Stimulated activated CD4-positive, alpha-beta T cell treated with anti-CD3 and anti-CD28 coated beads, Interleukin-12 subunit alpha, Interleukin-12 subunit beta, amount 100 ng/mL, for 4 hours (primary cell): ENCODE results near the gene XRCC5.
"Not testable (repeated sequence)": the region's sequence is repeated elsewhere in the genome, so short reads cannot be mapped to it uniquely, and the experiment has no call there.

Experiments
- DNase-seq: peaks from one replicate; pipeline ENCODE4 v3.0.0-alpha.2; 2020

Gene XRCC5

DNA sequence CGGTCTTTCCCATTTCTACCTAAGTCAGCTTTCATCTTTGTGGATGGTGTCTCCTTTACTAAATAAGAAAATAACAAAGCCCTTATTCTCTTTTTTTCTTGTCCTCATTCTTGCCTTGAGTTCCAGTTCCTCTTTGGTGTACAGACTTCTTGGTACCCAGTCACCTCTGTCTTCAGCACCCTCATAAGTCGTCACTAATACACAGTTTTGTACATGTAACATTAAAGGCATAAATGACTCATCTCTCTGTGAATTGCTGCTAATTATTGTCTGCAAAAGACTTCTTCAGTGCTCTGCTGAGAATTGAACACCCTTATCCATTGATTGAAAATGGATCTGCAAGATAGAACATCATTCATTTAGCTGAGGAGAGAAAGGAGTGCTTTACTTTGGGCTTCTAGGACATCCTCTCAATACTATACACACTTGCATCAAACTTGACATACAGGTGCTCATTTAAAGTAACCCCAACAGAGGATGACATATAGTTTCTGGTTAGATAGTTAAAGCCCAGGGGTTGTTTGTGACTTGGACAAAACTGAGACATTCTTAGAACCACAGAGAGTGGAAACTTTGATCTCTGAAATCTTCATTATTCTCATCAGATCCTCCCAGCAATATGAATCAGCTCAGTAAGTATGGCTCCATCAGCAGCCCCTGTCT, 97.0 kb downstream of the XRCC5 start:
- DNase-seq = no peak

DNA sequence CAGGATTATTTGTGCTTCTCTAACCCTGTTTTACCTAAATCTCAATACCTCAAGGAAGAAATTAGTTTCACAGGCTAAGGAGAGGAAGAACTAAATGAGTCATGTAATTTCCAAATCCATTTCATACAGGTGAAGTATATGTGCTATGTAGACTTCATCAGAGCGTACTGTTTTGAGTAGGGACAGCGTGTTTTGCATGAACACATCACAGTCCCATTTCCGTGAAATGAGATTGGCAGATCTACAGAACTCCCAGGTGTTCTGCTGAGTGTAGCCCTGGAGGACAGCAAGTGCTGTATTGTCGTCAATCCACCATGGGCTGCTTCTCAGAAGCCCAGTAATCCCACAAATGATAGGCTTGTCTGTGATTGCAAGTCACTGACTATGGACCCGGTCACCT, 97.7 kb downstream of the XRCC5 start:
- DNase-seq = no peak

DNA sequence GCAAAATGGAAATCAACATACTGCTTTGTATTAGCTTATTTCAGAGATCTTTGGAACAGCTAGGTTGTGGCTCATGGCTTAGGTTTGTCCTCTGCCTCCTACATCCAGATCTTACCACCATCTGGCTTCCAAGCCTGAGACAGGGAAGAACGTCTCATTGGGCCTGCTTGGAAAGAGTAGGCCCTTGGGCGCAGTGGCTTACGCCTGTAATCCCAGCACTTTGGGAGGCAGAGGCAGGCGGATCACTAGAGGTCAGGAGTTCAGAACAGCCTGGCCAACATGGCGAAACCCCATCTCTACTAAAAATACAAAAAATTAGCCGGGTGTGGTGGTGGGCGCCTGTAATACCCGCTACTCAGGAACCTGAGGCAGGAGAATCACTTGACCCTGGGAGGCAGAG, 99.5 kb downstream of the XRCC5 start:
- not testable (repeated sequence) for DNase-seq

GRCh38 chr2:216210701-216211540, 101.8 kb downstream of the XRCC5 start:
- no peak for DNase-seq

DNA sequence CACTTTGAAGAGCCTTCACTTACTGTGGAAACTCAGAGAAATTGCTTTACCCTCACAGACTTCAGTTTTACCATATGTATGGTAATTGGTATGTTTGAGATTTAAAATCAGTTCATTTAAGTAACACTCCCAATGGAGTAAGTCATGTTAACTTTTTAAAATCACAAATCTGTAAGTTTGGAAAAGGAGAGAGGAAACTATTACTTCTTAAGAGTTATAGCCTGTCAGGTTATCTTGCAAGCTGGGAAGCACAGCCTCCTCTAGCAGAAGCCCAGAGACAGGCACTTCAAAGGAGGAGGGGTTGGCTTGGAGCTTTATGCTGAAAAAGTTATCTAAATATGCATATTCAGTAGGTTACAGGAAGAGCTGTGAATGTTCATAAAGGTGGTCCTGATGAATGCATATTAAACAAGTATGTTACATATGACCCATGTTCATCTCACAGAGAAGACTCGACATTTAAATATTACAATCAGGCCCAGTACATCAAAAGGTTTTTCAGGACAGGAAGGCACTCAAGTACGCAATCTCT, 102.5 kb downstream of the XRCC5 start:
- no peak for DNase-seq

- DNase-seq = no peak
Observed at GRCh38 chr2:216214768-216215167, 105.6 kb downstream of the XRCC5 start.

- DNase-seq = no peak
Observed at GRCh38 chr2:216215658-216216390, 106.7 kb downstream of the XRCC5 start.

DNA sequence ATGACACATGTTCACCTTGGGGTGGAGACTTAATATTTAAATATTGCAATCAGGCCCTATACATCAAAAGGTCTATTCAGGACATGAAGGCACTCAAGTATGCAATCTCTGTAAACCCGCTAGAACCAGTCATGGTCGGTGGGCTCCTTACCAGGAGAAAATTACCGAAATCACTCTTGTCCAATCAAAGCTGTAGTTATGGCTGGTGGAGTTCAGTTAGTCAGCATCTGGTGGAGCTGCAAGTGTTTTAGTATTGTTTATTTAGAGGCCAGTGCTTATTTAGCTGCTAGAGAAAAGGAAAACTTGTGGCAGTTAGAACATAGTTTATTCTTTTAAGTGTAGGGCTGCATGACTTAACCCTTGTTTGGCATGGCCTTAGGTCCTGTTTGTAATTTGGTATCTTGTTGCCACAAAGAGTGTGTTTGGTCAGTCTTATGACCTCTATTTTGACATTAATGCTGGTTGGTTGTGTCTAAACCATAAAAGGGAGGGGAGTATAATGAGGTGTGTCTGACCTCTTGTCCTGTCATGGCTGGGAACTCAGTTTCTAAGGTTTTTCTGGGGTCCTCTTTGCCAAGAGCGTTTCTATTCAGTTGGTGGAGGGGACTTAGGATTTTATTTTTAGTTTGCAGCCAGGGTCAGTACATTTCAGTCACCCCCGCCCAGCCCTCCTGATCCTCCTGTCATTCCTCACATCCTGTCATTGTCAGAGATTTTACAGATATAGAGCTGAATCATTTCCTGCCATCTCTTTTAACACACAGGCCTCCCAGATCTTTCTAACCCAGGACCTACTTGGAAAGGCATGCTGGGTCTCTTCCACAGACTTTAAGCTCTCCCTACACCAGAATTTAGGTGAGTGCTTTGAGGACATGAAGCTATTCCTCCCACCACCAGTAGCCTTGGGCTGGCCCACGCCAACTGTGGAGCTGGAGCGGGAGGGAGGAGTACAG, 108.1 kb downstream of the XRCC5 start:
- DNase-seq = no peak

- no peak for DNase-seq
Observed at GRCh38 chr2:216217904-216218260, 108.7 kb downstream of the XRCC5 start.

DNA sequence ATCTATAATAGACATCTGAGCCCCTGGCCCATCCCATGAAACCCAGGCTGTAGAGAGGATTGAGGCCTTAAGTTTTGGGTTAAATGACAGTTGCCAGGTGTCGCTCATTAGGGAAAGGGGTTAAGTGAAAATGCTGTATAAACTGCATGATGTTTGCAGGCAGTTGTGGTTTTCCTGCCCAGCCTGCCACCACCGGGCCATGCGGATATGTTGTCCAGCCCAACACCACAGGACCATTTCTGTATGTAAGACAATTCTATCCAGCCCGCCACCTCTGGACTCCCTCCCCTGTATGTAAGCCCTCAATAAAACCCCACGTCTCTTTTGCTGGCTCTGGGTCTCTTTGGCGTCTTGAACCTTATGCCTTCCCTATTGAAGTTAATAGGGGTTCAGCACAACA, 110.7 kb downstream of the XRCC5 start:
- DNase-seq = no peak

DNA sequence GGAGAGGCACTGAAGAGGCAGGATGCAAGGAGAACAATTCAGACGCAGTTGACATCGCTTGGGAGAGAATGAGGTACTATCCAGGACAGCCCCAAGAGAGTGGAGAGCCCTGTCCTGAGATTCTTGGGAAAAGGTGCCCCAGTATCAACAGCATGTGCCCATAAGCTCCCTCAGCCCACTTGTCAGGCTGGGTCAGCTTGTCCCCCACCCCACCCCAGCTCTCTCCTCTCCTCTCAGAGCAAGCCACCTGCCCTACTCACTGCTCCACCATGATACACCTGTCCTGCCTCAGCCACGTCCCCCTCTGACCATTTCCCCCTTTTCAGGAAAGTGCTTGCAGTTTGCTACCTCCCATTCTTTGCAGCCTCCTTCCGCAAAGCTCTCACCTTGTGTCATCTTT, 111.8 kb downstream of the XRCC5 start:
- DNase-seq = no peak

DNA sequence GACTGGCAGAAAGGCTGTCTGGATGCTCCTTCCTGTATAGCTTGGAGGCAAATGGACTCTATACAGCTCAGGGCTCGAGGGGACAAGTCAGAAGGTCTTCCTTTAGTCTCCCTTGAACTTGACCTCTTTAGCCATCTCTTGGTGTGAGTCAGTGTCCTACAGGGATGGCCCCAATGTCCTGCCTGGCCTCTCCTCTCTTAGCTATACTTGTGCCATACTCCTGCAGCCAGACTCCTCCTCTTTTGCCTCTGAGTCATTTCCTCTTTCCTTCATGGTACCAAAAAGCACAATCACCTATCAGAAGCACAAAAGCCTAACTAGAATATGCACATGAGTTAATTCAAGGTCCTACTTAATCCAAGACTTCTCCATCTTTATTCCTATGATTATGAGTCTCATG, 112.7 kb downstream of the XRCC5 start:
- no peak for DNase-seq

DNA sequence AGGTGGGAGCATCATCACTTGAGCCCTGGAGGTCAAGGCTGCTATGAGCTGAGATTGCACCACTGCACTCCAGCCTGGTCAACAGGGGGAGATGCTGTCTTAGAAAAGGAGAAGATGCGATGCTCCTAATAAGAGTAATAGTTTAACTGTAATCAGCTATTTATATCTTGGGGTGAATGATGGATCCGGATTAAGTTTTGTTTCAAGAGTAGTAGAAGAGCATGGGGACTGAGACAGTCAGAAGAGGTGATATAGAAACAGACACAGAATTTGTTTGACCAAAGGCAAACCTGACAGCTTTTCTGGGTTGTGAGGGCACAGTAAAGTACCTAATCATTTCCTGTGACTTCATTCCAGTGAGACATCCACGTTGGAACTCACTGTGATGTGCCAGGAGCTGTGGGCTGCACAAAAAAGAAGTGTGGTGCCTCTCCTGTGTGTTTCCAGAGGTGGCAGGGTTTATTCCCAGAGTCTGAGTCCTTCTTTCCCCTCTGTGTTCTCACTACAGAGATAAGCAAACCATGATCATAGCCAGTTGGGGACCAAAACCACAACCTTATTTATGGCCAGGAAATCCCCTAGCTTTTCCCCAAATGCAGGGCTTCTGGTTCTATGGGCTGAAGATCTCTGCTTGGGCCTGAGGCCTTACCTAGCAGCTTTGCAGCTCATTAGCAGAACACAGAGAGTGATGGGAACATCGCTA, 113.7 kb downstream of the XRCC5 start:
- DNase-seq = no peak

DNA sequence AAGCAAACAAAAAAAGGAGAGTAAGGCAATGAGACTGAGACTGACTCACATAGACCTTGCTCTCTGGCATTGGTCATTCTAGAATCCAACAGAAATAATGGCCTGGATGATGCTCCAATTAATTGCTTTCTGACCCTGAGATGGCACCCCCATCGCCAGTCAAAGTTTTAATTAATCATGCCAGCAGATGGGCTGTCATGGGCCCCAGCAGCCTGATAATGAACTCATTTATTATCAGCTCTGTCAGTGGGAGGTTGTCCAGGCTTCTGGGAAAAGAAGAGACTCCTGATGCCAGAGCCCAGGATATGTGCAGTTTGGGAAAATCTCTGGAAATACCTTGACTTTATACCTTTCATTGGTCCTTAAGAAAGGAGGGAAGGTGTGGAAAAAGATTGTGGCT, 115.2 kb downstream of the XRCC5 start:
- no peak for DNase-seq

DNA sequence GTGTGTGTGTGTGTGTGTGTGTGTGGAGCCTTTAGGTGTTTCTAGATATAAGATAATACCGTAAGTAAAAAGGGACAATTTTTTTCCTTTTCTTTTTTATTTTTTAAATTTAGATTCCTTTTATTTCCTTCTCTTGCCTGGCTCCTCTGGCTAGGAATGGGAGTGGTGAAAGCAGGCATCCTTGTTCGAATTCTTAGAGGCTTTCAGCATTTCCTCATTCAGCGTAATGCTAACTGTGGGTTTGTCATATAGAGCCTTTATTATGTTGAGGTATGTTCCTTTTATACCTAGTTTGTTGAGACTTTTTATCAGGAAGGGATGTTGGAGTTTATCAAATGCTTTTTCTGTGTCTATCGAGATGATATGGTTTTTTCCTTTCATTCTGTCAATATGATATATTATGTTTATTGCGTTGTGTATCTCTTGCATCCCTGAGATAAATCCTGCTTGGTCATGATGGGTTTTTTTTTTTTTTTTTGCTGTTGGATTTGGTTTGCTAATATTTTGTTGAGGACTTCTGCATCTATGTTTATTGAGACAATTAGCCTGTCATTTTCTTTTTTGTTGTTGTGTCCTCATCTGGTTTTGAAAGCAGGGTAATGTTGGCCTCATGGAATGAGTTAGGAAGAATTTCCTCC, 120.2 kb downstream of the XRCC5 start:
- DNase-seq = no peak

- DNase-seq = no peak
Observed at GRCh38 chr2:216231867-216232266, 122.7 kb downstream of the XRCC5 start.

- no peak for DNase-seq
Observed at GRCh38 chr2:216232721-216233120, 123.6 kb downstream of the XRCC5 start.

DNA sequence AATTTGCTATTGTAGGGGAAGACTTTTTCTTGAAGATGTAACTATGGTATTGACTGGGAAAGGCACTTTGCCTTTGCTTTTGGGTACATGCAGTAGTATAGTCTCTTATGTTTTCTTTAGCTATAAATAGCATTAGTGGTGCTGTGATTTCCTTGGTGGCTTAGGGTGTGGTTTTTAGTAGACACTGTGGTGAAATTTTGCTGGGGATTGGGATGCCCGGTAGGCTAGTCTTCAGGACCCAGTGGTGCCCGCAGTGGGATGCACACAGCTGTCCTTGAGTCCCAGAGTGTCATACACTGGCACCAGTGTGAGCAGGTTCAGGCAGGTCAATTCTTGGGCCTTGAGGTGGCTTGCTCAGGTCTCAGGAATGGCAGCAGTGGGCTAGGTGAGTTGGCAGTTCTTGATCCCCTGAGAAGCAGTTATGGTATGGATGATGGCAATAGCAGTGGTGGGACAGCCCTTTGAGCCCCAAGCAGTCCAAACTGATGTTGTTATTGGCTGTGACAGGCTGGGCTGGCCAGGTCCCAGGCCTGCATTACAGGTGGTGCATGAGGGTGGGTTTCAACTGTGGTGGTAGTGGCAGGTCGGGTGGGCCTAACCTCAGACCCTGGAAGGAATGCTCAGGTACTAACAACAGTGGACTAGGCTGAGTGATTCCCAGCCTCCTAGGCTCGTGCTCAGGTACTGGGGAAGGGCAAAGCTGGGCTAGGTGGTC, 124.3 kb downstream of the XRCC5 start:
- DNase-seq = no peak

GRCh38 chr2:216234106-216234505, 125.0 kb downstream of the XRCC5 start:
- DNase-seq = no peak

DNA sequence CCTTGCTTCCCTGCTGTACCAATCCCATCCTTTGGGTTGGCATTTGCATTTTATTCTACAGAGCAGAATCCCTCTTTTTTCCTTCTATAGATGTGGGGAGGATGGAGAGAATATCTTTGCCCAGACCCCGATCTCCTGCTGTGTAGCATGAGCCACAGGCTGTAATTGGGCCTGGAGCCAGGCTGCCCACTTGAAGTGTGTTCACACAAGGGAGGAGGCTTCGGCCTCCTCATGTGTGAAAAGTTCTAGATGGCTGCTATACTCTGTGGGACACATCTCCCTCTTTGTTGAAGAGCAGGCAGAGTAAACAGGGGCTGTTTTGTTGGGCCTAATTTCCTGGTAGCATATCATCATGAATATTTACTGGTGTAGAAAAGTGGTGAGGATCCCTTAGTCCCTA, 126.3 kb downstream of the XRCC5 start:
- no peak for DNase-seq

- no peak for DNase-seq
Observed at GRCh38 chr2:216235896-216236295, 126.7 kb downstream of the XRCC5 start.
